ENCODE data around the gene CLSTN2.

GRCh38 chr3:140206196-140207040 is 271.4 kb downstream of the CLSTN2 start:
- TF ChIP-seq POLR2A (IDR thresholded peaks at IDR 0.05; ENCODE audit: control extremely low read depth in 1 of 2, low read depth in 2 of 2, low read length in 2 of 2) (no peak), TBP (IDR thresholded peaks at IDR 0.05; ENCODE audit: low read depth, low read length) (no peak)

Measured in H1 (cell line).